Mucosa of descending colon (tissue), 3 donors: ENCODE data around the gene IFT43. TPM values are rescaled to one million over a fixed set of nuclear protein-coding genes. Genes with fewer than 3 reads are reported as not detected.

ENCODE experiments used
- ATAC-seq: fragments of 200-7000 bp; cut with Tn5 transposase; one replicate; pipeline ENCODE4 v1.9.1; 2020; ENCODE audit warnings: mild to moderate bottlenecking, moderate library complexity
- DNase-seq, 3 donors: peaks; one replicate each; pipeline ENCODE4 v3.0.0-alpha.2; 2020
- H3K36me3 ChIP-seq: fragments of 200-600 bp; one replicate; pipeline ENCODE4 v1.8.0; 2021; ENCODE audit warnings: low read depth, mild to moderate bottlenecking
- H3K4me1 ChIP-seq: fragments of 200-600 bp; one replicate; pipeline ENCODE4 v1.8.0; 2021; ENCODE audit warnings: low read depth, mild to moderate bottlenecking
- H3K4me3 ChIP-seq: fragments of 200-600 bp; one replicate; pipeline ENCODE4 v1.8.0; 2021; ENCODE audit warnings: mild to moderate bottlenecking
- H3K9me3 ChIP-seq: fragments of 200-600 bp; one replicate; pipeline ENCODE4 v1.8.0; 2021; ENCODE audit warnings: mild to moderate bottlenecking
- intact Hi-C, 2 donors: fragments of 100-400 bp; cut with DNase I in 1 of 2; cut with micrococcal nuclease in 1 of 2; formaldehyde crosslinking; loops; one replicate each; pipeline versions ENCODE4 v1.11.0 to v1.11.1; 2022; cut with DNase I, micrococcal nuclease
- total RNA-seq, 3 donors: library from RNA; stranded (reverse); fragmentation: NEBNext Ultra II Directional in 2 of 3; extraction: Animal tissue kit (Norgen Biotek cat#: 25700) in 2 of 3; gene quantifications; one replicate each; pipeline versions ENCODE4 v1.2.1 to v1.2.4, GENCODE V29; 2021 to 2023
- TF ChIP-seq, protein P1 (sequence below): fragments of 200-600 bp; IDR thresholded peaks from one replicate; pipeline ENCODE4 v1.8.0; 2022; ENCODE audit warnings: antibody characterized with exemption, mild to moderate bottlenecking
- donor health status: DM: no; HTN: no; CAD: no; lungs with moderate emphysema.
- donor health status: DM: no; HTN: no; CAD: no.
- donor health status: DM: no; HTN: yes; CAD: no.

Gene IFT43
- total RNA-seq, 3 donors from 2014 or later, result 27.3 to 64.0 (median 27.5) TPM

DNA sequence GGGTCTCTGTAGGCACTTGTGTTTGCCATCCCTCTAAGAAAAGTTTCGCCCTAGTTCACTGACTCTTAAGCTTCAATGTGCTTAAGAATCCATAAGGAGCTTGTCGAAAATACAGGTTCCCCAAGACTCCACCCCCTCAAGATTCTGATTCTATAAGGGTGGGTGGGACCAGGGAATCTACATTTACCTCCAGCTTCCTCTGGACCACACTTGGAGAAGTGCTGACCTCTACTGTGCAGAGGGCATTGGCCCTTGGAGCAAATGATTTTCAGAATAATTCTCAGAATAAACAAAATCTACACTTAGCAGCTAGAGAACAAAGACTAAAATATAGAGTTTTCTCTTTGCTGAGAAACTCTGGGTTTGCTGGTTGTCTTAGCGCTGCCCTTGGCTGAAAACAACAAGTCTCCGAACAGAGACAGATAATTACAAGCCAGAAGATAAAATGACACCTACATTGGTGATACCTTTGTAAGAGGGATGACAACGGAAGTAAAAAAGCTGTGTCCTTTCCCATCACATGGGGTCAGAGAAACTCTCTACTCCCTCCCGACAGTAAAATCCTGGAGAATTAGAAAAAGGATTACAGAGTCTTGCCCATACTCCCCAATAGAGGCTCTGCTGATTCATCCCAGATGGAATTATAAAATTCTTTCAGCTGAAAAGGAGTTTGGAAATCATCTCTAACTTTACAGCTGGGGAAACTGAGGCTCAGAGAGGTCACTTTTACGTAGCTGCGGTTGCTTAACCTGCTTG lies 8.6 kb upstream of the IFT43 start:
- no peaks in the 10 kb centered on the region for H3K4me1 ChIP-seq
- ATAC-seq, result no peak

DNA sequence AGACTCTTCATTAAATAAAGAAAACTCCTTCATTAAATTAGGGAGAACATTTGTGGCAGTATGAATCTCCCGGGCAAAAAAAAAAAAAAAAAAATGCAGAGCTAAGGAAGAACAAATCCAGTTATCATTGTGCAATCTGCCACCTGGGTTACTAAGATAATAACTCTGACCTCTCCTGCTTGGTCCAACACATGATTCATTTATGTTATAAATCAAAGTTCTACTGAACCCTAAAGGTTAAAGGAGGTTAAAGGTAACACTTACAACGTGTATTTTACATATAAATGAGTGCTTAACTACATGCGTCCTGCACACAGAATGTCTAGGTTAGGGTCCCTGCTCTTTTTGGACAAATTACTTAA lies 8.0 kb upstream of the IFT43 start:
- intact Hi-C loops, result no loop called here
- DNase-seq (no peak), ATAC-seq (no peak)
- TF ChIP-seq, protein P1, sequence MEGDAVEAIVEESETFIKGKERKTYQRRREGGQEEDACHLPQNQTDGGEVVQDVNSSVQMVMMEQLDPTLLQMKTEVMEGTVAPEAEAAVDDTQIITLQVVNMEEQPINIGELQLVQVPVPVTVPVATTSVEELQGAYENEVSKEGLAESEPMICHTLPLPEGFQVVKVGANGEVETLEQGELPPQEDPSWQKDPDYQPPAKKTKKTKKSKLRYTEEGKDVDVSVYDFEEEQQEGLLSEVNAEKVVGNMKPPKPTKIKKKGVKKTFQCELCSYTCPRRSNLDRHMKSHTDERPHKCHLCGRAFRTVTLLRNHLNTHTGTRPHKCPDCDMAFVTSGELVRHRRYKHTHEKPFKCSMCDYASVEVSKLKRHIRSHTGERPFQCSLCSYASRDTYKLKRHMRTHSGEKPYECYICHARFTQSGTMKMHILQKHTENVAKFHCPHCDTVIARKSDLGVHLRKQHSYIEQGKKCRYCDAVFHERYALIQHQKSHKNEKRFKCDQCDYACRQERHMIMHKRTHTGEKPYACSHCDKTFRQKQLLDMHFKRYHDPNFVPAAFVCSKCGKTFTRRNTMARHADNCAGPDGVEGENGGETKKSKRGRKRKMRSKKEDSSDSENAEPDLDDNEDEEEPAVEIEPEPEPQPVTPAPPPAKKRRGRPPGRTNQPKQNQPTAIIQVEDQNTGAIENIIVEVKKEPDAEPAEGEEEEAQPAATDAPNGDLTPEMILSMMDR, result no peak
- Histone ChIP-seq H3K36me3 (no peaks in the 10 kb centered on the region), H3K9me3 (no peaks in the 10 kb centered on the region), H3K4me1 (no peaks in the 10 kb centered on the region), H3K4me3 (no peak overlapping the region)

More for the DNA sequence above, 8.6 kb upstream of the IFT43 start:
- Histone ChIP-seq H3K36me3 (no peaks in the 10 kb centered on the region), H3K9me3 (no peaks in the 10 kb centered on the region), H3K4me3 (no peak overlapping the region)
- no peak for DNase-seq
- intact Hi-C loops, result no loop called here
- TF ChIP-seq, protein P1, result no peak

- TF ChIP-seq, protein P1, result no peak
- Histone ChIP-seq H3K4me3 (no peak overlapping the region), H3K9me3 (no peaks in the 10 kb centered on the region), H3K36me3 (no peaks in the 10 kb centered on the region), H3K4me1 (no peaks in the 10 kb centered on the region)
- DNase-seq, result peak in 2 of 3 donors; percentile 39 to 68
- intact Hi-C loops, result no loop called here
- ATAC-seq, result peak; percentile 30
These were observed 7.3 kb upstream of the IFT43 start for GRCh38 chr14:75978249-75978731.

DNA sequence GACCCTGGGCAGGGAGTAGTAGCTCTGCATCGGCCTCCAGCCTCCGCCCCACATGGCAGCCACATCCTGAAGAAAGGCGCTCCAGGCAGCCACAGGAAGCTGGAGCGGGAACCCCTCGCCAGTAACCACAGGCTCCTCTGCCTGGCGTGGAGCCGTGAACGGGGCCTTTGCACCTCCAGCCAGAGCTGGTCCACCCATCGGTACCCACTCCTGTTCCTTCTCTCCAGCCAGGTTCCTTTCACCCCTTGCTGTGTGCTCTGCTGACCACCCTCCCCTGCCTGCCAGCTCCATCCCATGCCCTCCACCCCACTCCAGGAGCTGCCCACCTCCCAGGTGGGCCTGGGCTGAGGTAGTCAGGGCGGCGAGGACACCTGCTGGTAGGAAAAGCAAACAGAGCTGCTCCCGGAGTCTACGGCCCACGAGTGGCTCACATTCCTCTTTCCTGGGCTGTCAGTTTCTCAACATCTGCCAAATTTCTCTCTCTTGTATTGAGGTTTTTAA lies 6.4 kb upstream of the IFT43 start:
- TF ChIP-seq, protein P1, result no peak
- Histone ChIP-seq H3K4me3 (no peak overlapping the region), H3K36me3 (no peaks in the 10 kb centered on the region), H3K9me3 (no peaks in the 10 kb centered on the region), H3K4me1 (no peaks in the 10 kb centered on the region)
- DNase-seq, result peak; percentile 35 to 51 (median 41)
- ATAC-seq, result no peak
- intact Hi-C loops, result no loop called here

DNA sequence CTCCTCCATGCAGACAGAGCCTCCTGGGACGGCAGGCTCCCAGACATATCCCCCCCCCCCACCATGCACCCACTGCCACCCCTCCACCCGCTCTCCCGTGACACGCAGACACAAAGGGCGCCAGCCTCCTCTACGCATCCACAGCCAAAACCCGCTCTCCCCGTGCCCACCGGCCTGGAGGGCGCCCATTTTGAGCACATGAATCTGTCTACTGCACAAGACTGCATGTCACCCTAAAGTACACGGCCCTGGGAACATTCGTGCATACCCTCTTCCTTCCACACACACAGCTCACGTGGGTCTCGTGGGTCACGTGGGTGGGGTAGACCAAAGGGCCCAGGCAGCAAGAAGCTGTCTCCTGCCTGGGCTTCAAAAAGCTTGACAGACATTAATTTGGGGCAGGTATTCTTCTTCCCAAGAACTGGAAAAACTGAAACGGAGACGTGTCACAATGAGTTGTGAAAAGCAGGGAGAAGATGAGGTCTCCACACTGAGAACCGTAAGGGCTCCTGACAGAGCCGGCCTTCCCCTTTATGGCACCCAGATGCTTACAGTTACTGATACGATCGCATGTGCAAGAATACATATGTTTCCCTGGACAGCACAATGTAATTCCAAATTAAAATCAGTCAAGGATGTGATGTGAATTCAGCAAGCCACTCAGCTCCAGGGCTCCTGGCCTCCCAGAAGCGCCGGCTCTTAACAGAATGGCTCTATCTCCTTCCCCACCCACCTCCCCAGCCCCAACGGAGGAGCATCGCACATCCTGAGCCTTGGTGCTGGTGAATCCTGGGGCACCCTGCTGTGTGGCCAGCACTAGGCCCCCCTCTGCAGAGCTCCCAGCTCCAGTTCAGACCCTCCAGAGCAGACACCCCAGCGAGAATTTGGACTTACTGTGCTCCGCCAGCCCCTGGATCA lies 5.7 kb upstream of the IFT43 start:
- Histone ChIP-seq H3K36me3 (no peaks in the 10 kb centered on the region), H3K4me1 (no peaks in the 10 kb centered on the region), H3K4me3 (no peak overlapping the region), H3K9me3 (no peaks in the 10 kb centered on the region)
- intact Hi-C loops, result loop anchor here (5.0 to 10.0 kb wide), 3 partner anchors 68 to 275 kb away; no protein-coding TSS in a partner anchor
- peak in 1 of 3 donors; percentile 54 for DNase-seq
- ATAC-seq, result no peak
- TF ChIP-seq, protein P1, result no peak
